Activated naive CD8-positive, alpha-beta T cell treated with anti-CD3 and anti-CD28 coated beads, Interleukin-2, amount 50 U/mL, for 24 hours (primary cell): Measurements from ENCODE around the gene KRR1.

ENCODE experiments used
- ATAC-seq: fragments of 150-1000 bp; cut with Tn5 transposase; one replicate; pipeline ENCODE4 v1.10.0; 2021
- DNase-seq: peaks from one replicate; pipeline ENCODE4 v3.0.0; 2021
- H3K27ac Mint-ChIP-seq: one replicate; pipeline ENCODE4 v1.8.0; 2021; ENCODE audit warnings: mild to moderate bottlenecking, mixed read lengths
- H3K27me3 Mint-ChIP-seq: one replicate; pipeline ENCODE4 v1.8.0; 2021; ENCODE audit warnings: mixed read lengths
- H3K36me3 Mint-ChIP-seq: one replicate; pipeline ENCODE4 v1.8.0; 2021; ENCODE audit warnings: low read depth, mixed read lengths
- H3K4me1 Mint-ChIP-seq: one replicate; pipeline ENCODE4 v1.8.0; 2021; ENCODE audit warnings: mixed read lengths
- H3K4me3 Mint-ChIP-seq: one replicate; pipeline ENCODE4 v1.8.0; 2021; ENCODE audit warnings: mild to moderate bottlenecking, moderate library complexity, mixed read lengths
- H3K9me3 Mint-ChIP-seq: one replicate; pipeline ENCODE4 v1.8.0; 2021; ENCODE audit warnings: mixed read lengths

Gene KRR1

GRCh38 chr12:75511116-75512048, at the start of gene KRR1:
KRR1 (minus strand) TSS chr12:75511609; CDS start chr12:75511597, 12 bp downstream.
- Mint-ChIP-seq H3K4me3 (peak within 1 kb of the TSS; percentile 100), H3K4me1 (peaks cover 37% of the 10 kb centered on the region), H3K27ac (peak within 1 kb of the TSS; percentile 98), H3K9me3 (no peaks in the 10 kb centered on the region), H3K27me3 (no peaks in the 10 kb centered on the region), H3K36me3 (peaks cover 24% of the 10 kb centered on the region)
- ATAC-seq (peak; percentile 96), DNase-seq (peak; percentile 85)

GRCh38 chr12:75560167-75560566, 48.8 kb upstream of the KRR1 start:
- Mint-ChIP-seq H3K4me3 (no peak overlapping the region), H3K4me1 (no peaks in the 10 kb centered on the region), H3K36me3 (no peaks in the 10 kb centered on the region), H3K27ac (no peak overlapping the region), H3K27me3 (peaks cover 16% of the 10 kb centered on the region), H3K9me3 (no peaks in the 10 kb centered on the region)
- ATAC-seq (no peak), DNase-seq (no peak)

GRCh38 chr12:75558287-75558686, 46.9 kb upstream of the KRR1 start:
- Mint-ChIP-seq H3K4me1 (no peaks in the 10 kb centered on the region), H3K27me3 (peaks cover 23% of the 10 kb centered on the region)

GRCh38 chr12:75556311-75556899, 45.0 kb upstream of the KRR1 start:
- Mint-ChIP-seq H3K4me1 (no peaks in the 10 kb centered on the region), H3K36me3 (no peaks in the 10 kb centered on the region)

More at GRCh38 chr12:75558287-75558686, 46.9 kb upstream of the KRR1 start:
- ATAC-seq (no peak), DNase-seq (no peak)
- Mint-ChIP-seq H3K4me3 (no peak overlapping the region), H3K36me3 (no peaks in the 10 kb centered on the region), H3K9me3 (no peaks in the 10 kb centered on the region), H3K27ac (no peak overlapping the region)

GRCh38 chr12:75554556-75554880, 43.1 kb upstream of the KRR1 start:
- Mint-ChIP-seq H3K27ac (no peak overlapping the region), H3K4me1 (peaks cover 9% of the 10 kb centered on the region), H3K36me3 (no peaks in the 10 kb centered on the region), H3K9me3 (no peaks in the 10 kb centered on the region), H3K4me3 (no peak overlapping the region), H3K27me3 (peaks cover 21% of the 10 kb centered on the region)
- no peak for DNase-seq
- no peak for ATAC-seq

More at GRCh38 chr12:75556311-75556899, 45.0 kb upstream of the KRR1 start:
- Mint-ChIP-seq H3K9me3 (no peaks in the 10 kb centered on the region), H3K27me3 (peaks cover 19% of the 10 kb centered on the region), H3K4me3 (no peak overlapping the region), H3K27ac (no peak overlapping the region)
- DNase-seq: no peak
- ATAC-seq: no peak

- Mint-ChIP-seq H3K4me1 (peaks cover 9% of the 10 kb centered on the region), H3K27ac (no peak overlapping the region), H3K27me3 (peaks cover 19% of the 10 kb centered on the region), H3K9me3 (no peaks in the 10 kb centered on the region), H3K4me3 (no peak overlapping the region), H3K36me3 (no peaks in the 10 kb centered on the region)
- no peak for DNase-seq
- ATAC-seq: no peak
Observed at GRCh38 chr12:75553836-75554555, 42.6 kb upstream of the KRR1 start.

GRCh38 chr12:75553398-75553797, 42.0 kb upstream of the KRR1 start:
- Mint-ChIP-seq H3K27me3 (peaks cover 22% of the 10 kb centered on the region), H3K4me3 (no peak overlapping the region), H3K27ac (no peak overlapping the region), H3K4me1 (peaks cover 9% of the 10 kb centered on the region), H3K9me3 (no peaks in the 10 kb centered on the region), H3K36me3 (no peaks in the 10 kb centered on the region)
- DNase-seq: no peak
- no peak for ATAC-seq

GRCh38 chr12:75551477-75551876, 40.1 kb upstream of the KRR1 start:
- Mint-ChIP-seq H3K9me3 (no peaks in the 10 kb centered on the region), H3K4me1 (peaks cover 9% of the 10 kb centered on the region), H3K27me3 (peaks cover 25% of the 10 kb centered on the region), H3K36me3 (no peaks in the 10 kb centered on the region), H3K27ac (no peak overlapping the region), H3K4me3 (no peak overlapping the region)
- no peak for DNase-seq
- ATAC-seq: no peak

GRCh38 chr12:75550401-75551240, 39.2 kb upstream of the KRR1 start:
- Mint-ChIP-seq H3K9me3 (no peaks in the 10 kb centered on the region), H3K4me3 (no peak overlapping the region), H3K36me3 (no peaks in the 10 kb centered on the region), H3K4me1 (peaks cover 9% of the 10 kb centered on the region), H3K27me3 (peaks cover 32% of the 10 kb centered on the region), H3K27ac (no peak overlapping the region)
- ATAC-seq: peak; percentile 65
- no peak for DNase-seq

- Mint-ChIP-seq H3K4me1 (peaks cover 9% of the 10 kb centered on the region), H3K9me3 (no peaks in the 10 kb centered on the region), H3K27me3 (peaks cover 30% of the 10 kb centered on the region), H3K27ac (no peak overlapping the region), H3K36me3 (no peaks in the 10 kb centered on the region), H3K4me3 (no peak overlapping the region)
- ATAC-seq (no peak), DNase-seq (no peak)
Observed at GRCh38 chr12:75549989-75550388, 38.6 kb upstream of the KRR1 start.

- DNase-seq: no peak
- no peak for ATAC-seq
- no peaks in the 10 kb centered on the region for H3K36me3 Mint-ChIP-seq
- H3K9me3 Mint-ChIP-seq: no peaks in the 10 kb centered on the region
- H3K27me3 Mint-ChIP-seq: peaks cover 32% of the 10 kb centered on the region
- no peak overlapping the region for H3K4me3 Mint-ChIP-seq
- no peak overlapping the region for H3K27ac Mint-ChIP-seq
- peaks cover 9% of the 10 kb centered on the region for H3K4me1 Mint-ChIP-seq
Observed at GRCh38 chr12:75548879-75549278, 37.5 kb upstream of the KRR1 start.

- ATAC-seq: no peak
- H3K4me3 Mint-ChIP-seq: no peak overlapping the region
- no peaks in the 10 kb centered on the region for H3K9me3 Mint-ChIP-seq
- H3K4me1 Mint-ChIP-seq: peaks cover 6% of the 10 kb centered on the region
- H3K27ac Mint-ChIP-seq: no peak overlapping the region
- no peak for DNase-seq
- H3K27me3 Mint-ChIP-seq: peaks cover 30% of the 10 kb centered on the region
- H3K36me3 Mint-ChIP-seq: no peaks in the 10 kb centered on the region
Observed at GRCh38 chr12:75545636-75546035, 34.2 kb upstream of the KRR1 start.

- peaks cover 18% of the 10 kb centered on the region for H3K27me3 Mint-ChIP-seq
- H3K4me1 Mint-ChIP-seq: no peaks in the 10 kb centered on the region
- H3K36me3 Mint-ChIP-seq: no peaks in the 10 kb centered on the region
- no peak overlapping the region for H3K4me3 Mint-ChIP-seq
- DNase-seq: no peak
- H3K27ac Mint-ChIP-seq: no peak overlapping the region
- ATAC-seq: no peak
- no peaks in the 10 kb centered on the region for H3K9me3 Mint-ChIP-seq
Observed at GRCh38 chr12:75543529-75543928, 32.1 kb upstream of the KRR1 start.

- Mint-ChIP-seq H3K36me3 (no peaks in the 10 kb centered on the region), H3K27ac (no peak overlapping the region), H3K27me3 (peaks cover 18% of the 10 kb centered on the region), H3K9me3 (no peaks in the 10 kb centered on the region), H3K4me1 (no peaks in the 10 kb centered on the region), H3K4me3 (no peak overlapping the region)
- no peak for ATAC-seq
- DNase-seq: no peak
Observed at GRCh38 chr12:75542942-75543341, 31.5 kb upstream of the KRR1 start.
